SJSA1 (cell line): ENCODE data around the gene KRTAP17-1. TPM values are rescaled to one million over a fixed set of nuclear protein-coding genes. Genes with fewer than 3 reads are reported as not detected.
A peak's percentile ranks its signal among the peaks of the same experiment; 100 is the strongest.

Experiments
- DNase-seq, 2 experiments: peaks; one replicate each; pipeline ENCODE4 v3.0.0-alpha.2; 2015 to 2020; ENCODE audit warnings: low spot score in 2 of 2, low read depth in 1 of 2
- H3K27ac ChIP-seq: fragments of 250-450 bp; sonication (Bioruptor Pico); 2 replicates; pipeline ENCODE4 v1.5.1; 2020; ENCODE audit warnings: mild to moderate bottlenecking, moderate library complexity
- H3K27me3 ChIP-seq: fragments of 250-450 bp; sonication (Bioruptor Pico); replicated peaks from 2 replicates; pipeline ENCODE4 v1.5.1; 2020; ENCODE audit warnings: mild to moderate bottlenecking, moderate library complexity
- H3K36me3 ChIP-seq: fragments of 250-450 bp; sonication (Bioruptor Pico); 2 replicates; pipeline ENCODE4 v1.5.1; 2020; ENCODE audit warnings: mild to moderate bottlenecking
- H3K4me1 ChIP-seq: fragments of 250-450 bp; sonication (Bioruptor Pico); replicated peaks from 2 replicates; pipeline ENCODE4 v1.6.1; 2021; ENCODE audit warnings: mild to moderate bottlenecking
- H3K4me3 ChIP-seq: fragments of 250-450 bp; sonication (Bioruptor Pico); 2 replicates; pipeline ENCODE4 v1.5.1; 2020; ENCODE audit warnings: mild to moderate bottlenecking
- H3K9me3 ChIP-seq: fragments of 250-450 bp; sonication (Bioruptor Pico); replicated peaks from 2 replicates; pipeline ENCODE4 v1.5.1; 2020; ENCODE audit warnings: mild to moderate bottlenecking
- total RNA-seq: library from RNA; depleted of rRNA; stranded (reverse); fragments of >200 nt; shearing (Covaris generic); gene quantifications from 2 replicates; pipeline ENCODE4 v1.2.3, GENCODE V29; 2014

Gene KRTAP17-1
- total RNA-seq, 1 experiment from 2014 or later, result not detected

GRCh38 chr17:41340494-41340893, 25.0 kb upstream of the KRTAP17-1 start:
- Histone ChIP-seq H3K4me3 (no peak overlapping the region), H3K4me1 (peaks cover 13% of the 10 kb centered on the region), H3K36me3 (no peaks in the 10 kb centered on the region), H3K27ac (no peak overlapping the region), H3K9me3 (no peaks in the 10 kb centered on the region; the same call in 1 of the 2 replicates), H3K27me3 (no peaks in the 10 kb centered on the region)
- DNase-seq, result no peak

GRCh38 chr17:41339571-41340172, 24.2 kb upstream of the KRTAP17-1 start:
- H3K4me3 ChIP-seq, result no peak overlapping the region
- no peak for DNase-seq
- H3K27me3 ChIP-seq, result no peaks in the 10 kb centered on the region
- H3K9me3 ChIP-seq, result no peaks in the 10 kb centered on the region; the same call in 1 of the 2 replicates
- no peak overlapping the region for H3K27ac ChIP-seq
- H3K36me3 ChIP-seq, result no peaks in the 10 kb centered on the region
- H3K4me1 ChIP-seq, result peaks cover 13% of the 10 kb centered on the region

GRCh38 chr17:41338961-41339485, 23.5 kb upstream of the KRTAP17-1 start:
- Histone ChIP-seq H3K9me3 (no peaks in the 10 kb centered on the region; the same call in 1 of the 2 replicates), H3K36me3 (no peaks in the 10 kb centered on the region), H3K27ac (no peak overlapping the region), H3K4me3 (no peak overlapping the region), H3K4me1 (peaks cover 13% of the 10 kb centered on the region), H3K27me3 (no peaks in the 10 kb centered on the region)
- peak in 1 of 2 experiments; percentile 32 for DNase-seq

GRCh38 chr17:41335747-41336146, 20.2 kb upstream of the KRTAP17-1 start:
- Histone ChIP-seq H3K4me1 (peaks cover 13% of the 10 kb centered on the region), H3K27me3 (no peaks in the 10 kb centered on the region), H3K27ac (no peak overlapping the region), H3K9me3 (no peaks in the 10 kb centered on the region), H3K36me3 (no peaks in the 10 kb centered on the region), H3K4me3 (no peak overlapping the region)
- DNase-seq, result no peak

DNA sequence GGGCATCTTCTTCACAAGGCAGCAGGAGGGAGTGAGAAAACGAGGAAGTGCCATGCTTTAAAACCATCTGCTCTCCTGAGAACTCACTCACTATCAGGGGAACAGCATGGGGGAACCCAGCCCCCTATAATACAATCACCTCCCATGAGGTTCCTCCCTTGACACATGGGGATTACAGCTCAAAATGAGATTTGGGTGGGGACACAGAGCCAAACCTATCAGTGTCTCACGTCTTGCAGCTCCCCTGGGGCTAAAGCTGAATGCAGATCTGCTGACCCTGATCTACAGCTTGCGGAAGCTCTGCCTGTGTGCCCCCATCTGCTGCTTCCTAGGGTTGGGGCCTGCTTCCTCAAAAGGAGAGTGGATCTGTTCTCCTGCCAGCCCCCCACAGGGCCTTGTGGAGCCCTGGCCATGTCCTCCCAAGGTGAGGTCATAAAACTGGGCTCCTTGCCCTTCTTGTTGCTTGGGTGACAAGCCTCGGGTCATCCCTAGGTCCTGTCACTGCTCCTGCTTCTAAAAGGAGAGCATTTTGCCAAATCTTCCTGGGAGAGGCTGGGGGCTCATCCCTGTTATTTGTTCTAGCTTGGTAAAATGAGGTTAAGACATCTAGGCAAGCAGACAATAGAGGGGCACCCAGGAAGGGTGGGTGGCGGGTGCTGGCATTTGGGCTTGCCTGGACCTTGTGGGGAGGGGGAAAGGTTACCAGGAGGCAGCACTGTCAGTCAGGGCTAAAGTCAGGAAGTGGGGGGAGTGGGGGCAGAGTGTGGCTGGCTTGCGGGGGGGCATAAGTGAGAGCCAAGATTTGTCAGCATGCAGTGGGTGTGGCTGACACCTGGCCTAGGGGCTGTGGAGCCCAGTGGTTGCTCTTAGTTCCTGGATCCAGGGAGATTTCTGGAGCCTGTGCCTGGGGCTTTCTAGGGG, 19.1 kb upstream of the KRTAP17-1 start:
- Histone ChIP-seq H3K4me1 (peaks cover 12% of the 10 kb centered on the region), H3K27ac (no peak overlapping the region), H3K4me3 (no peak overlapping the region), H3K9me3 (no peaks in the 10 kb centered on the region), H3K36me3 (no peaks in the 10 kb centered on the region), H3K27me3 (no peaks in the 10 kb centered on the region)
- no peak for DNase-seq

DNA sequence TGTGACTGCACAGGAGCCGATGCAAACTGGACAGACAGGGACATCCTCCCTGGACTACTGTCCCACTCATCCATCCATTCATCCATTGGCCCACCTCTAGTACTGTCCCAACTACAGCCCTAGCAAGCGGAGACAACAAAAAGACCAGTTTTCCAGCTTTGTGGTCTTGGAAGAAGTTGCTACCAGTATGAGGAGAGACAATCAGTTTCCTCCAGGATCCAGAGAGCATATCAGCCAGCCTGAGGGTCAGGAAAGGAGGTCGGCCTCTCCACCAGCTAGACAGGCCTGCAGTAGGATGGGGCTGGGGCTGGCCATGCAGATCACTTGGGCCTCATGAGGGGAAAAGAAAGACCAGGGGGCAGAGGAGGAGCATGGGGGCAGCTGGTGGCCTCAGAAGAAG, 18.3 kb upstream of the KRTAP17-1 start:
- H3K9me3 ChIP-seq, result no peaks in the 10 kb centered on the region

DNA sequence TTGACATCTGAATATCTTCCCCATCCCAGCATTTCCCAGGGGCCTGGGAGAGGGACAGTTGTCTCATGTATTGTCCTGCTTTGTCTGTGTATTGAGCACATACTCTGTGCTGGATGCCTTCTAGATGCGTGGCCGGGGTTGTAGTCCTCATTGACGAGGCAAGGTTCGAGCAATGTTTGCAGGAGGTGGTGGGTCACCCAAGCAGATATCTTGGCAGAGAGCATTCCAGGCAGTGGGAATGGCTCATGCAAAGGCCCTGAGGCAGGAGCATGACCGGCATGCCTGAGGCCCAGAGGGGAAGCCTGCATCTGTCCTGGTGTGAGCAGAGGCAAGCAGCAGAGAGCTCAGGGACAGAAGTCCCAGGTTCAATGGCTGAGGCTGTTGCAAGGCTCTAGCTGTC, 17.6 kb upstream of the KRTAP17-1 start:
- H3K4me3 ChIP-seq, result no peak overlapping the region
- H3K27me3 ChIP-seq, result no peaks in the 10 kb centered on the region
- no peak for DNase-seq
- no peaks in the 10 kb centered on the region for H3K36me3 ChIP-seq
- no peaks in the 10 kb centered on the region for H3K9me3 ChIP-seq
- 0 out of 2 replicates have a peak, but pooled peaks cover 5% of the 10 kb centered on the region for H3K4me1 ChIP-seq
- no peak overlapping the region for H3K27ac ChIP-seq

More for the DNA sequence above, 18.3 kb upstream of the KRTAP17-1 start:
- Histone ChIP-seq H3K36me3 (no peaks in the 10 kb centered on the region), H3K27ac (no peak overlapping the region), H3K27me3 (no peaks in the 10 kb centered on the region), H3K4me1 (peaks cover 9% of the 10 kb centered on the region), H3K4me3 (no peak overlapping the region)
- DNase-seq, result no peak

DNA sequence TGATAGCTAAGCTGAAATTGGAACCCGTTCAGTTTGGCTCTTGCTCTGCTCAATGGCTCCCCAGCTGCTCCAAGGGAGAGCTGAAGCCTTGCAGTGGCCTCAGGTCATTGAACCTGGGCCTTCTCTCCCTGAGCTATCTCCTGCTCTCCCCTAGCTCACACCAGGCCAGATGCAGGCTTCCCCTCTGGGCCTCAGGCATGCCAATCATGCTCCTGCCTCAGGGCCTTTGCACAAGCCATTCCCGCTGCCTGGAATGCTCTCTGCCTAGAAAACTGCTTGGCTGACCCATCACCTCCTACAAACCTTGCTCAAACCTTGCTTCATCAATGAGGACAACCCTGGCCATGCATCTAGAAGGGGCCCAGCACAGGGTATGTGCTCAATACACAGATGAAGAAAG, 16.7 kb upstream of the KRTAP17-1 start:
- H3K27me3 ChIP-seq, result no peaks in the 10 kb centered on the region
- no peak for DNase-seq
- H3K36me3 ChIP-seq, result no peaks in the 10 kb centered on the region
- 0 out of 2 replicates have a peak, but pooled peaks cover 5% of the 10 kb centered on the region for H3K4me1 ChIP-seq
- no peak overlapping the region for H3K27ac ChIP-seq
- no peak overlapping the region for H3K4me3 ChIP-seq
- no peaks in the 10 kb centered on the region for H3K9me3 ChIP-seq

GRCh38 chr17:41331606-41332005, 16.1 kb upstream of the KRTAP17-1 start:
- no peak for DNase-seq

GRCh38 chr17:41329279-41329948, 13.9 kb upstream of the KRTAP17-1 start:
- Histone ChIP-seq H3K4me3 (no peak overlapping the region), H3K36me3 (no peaks in the 10 kb centered on the region), H3K4me1 (0 out of 2 replicates have a peak, but pooled peaks cover 5% of the 10 kb centered on the region), H3K27ac (no peak overlapping the region), H3K27me3 (no peaks in the 10 kb centered on the region), H3K9me3 (no peaks in the 10 kb centered on the region)
- peak; percentile 36 to 73 for DNase-seq

More at GRCh38 chr17:41331606-41332005, 16.1 kb upstream of the KRTAP17-1 start:
- Histone ChIP-seq H3K36me3 (no peaks in the 10 kb centered on the region), H3K27me3 (no peaks in the 10 kb centered on the region), H3K4me3 (no peak overlapping the region), H3K27ac (no peak overlapping the region), H3K9me3 (no peaks in the 10 kb centered on the region), H3K4me1 (0 out of 2 replicates have a peak, but pooled peaks cover 5% of the 10 kb centered on the region)

DNA sequence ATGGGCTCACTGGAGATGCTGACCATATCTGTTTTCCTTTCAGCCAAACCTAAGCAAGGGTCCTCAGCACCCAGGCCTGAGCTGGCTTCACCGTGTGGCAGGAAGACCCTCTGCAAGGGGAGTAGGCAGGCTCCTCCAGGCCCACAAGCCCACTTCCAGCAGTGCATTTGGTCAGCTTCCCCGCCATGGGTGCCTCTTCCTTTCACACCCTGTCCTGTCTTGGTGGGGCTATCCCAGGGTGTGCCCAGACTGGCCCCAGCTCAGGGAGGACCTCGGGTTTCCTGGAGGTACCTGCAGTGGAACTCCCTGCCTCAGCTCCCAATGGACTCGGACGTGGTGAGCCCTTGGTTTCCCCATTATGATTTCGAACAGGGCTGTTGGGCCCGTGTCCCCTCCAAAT, 12.7 kb upstream of the KRTAP17-1 start:
- DNase-seq, result peak in 1 of 2 experiments; percentile 29
- Histone ChIP-seq H3K4me1 (0 out of 2 replicates have a peak, but pooled peaks cover 5% of the 10 kb centered on the region), H3K36me3 (no peaks in the 10 kb centered on the region), H3K27me3 (no peaks in the 10 kb centered on the region), H3K27ac (no peak overlapping the region), H3K9me3 (no peaks in the 10 kb centered on the region), H3K4me3 (no peak overlapping the region)

- no peaks in the 10 kb centered on the region for H3K36me3 ChIP-seq
- H3K4me1 ChIP-seq, result 0 out of 2 replicates have a peak, but pooled peaks cover 5% of the 10 kb centered on the region
- peak in 1 of 2 experiments; percentile 30 for DNase-seq
- H3K27me3 ChIP-seq, result no peaks in the 10 kb centered on the region
- no peak overlapping the region for H3K27ac ChIP-seq
- H3K4me3 ChIP-seq, result no peak overlapping the region
- no peaks in the 10 kb centered on the region for H3K9me3 ChIP-seq
These were observed 12.1 kb upstream of the KRTAP17-1 start for GRCh38 chr17:41327411-41328120.
